ENCODE measurements around the gene ANKRD40.

The ANKRD40 gene

GRCh38 chr17:50735287-50735686 lies 27.6 kb upstream of the ANKRD40 start:
- Histone ChIP-seq H3K27ac (ENCODE audit: low read length) (no peak overlapping the region), H3K9ac (ENCODE audit: low read length) (no peak overlapping the region), H3K4me3 (ENCODE audit: low read length) (no peak overlapping the region), H3K4me1 (ENCODE audit: low read length) (peaks cover 10% of the 10 kb centered on the region; the same call in 1 of the 2 replicates), H3K4me2 (ENCODE audit: low read depth, low read length) (no peak overlapping the region), H3K36me3 (replicated peaks; ENCODE audit: insufficient read depth, low read length) (no peaks in the 10 kb centered on the region; the same call in 1 of the 2 replicates), H4K20me1 (ENCODE audit: insufficient read depth, low read length) (peaks cover 68% of the 10 kb centered on the region), H3K79me2 (ENCODE audit: low read length) (peaks cover 99% of the 10 kb centered on the region), H3K27me3 (replicated peaks; ENCODE audit: insufficient read depth, low read length) (no peaks in the 10 kb centered on the region), H3F3A (ENCODE audit: insufficient read depth, low read length) (no peaks in the 10 kb centered on the region), H2AFZ (ENCODE audit: low read length) (no peak overlapping the region), H3K9me2 (replicated peaks; ENCODE audit: insufficient read depth, low read length) (no peaks in the 10 kb centered on the region), H3K9me3 (replicated peaks; ENCODE audit: insufficient read depth, low read length) (no peaks in the 10 kb centered on the region)
- DNase-seq, result no peak
- TF ChIP-seq EZH2 (optimal IDR thresholded peaks at IDR 0.05; ENCODE audit: low read depth, low read length) (no peak), EZH2phosphoT487 (IDR thresholded peaks at IDR 0.05; ENCODE audit: low read length) (no peak), CTCF (IDR thresholded peaks at IDR 0.05; ENCODE audit: low read length) (no peak)

GRCh38 chr17:50731575-50732460 lies 24.1 kb upstream of the ANKRD40 start:
- Histone ChIP-seq H4K20me1 (ENCODE audit: insufficient read depth, low read length) (peaks cover 87% of the 10 kb centered on the region), H3K4me2 (ENCODE audit: low read depth, low read length) (no peak overlapping the region), H2AFZ (ENCODE audit: low read length) (no peak overlapping the region), H3K4me1 (ENCODE audit: low read length) (peaks cover 5% of the 10 kb centered on the region; the same call in 1 of the 2 replicates), H3K4me3 (ENCODE audit: low read length) (no peak overlapping the region), H3K79me2 (ENCODE audit: low read length) (peaks cover 99% of the 10 kb centered on the region), H3K9ac (ENCODE audit: low read length) (no peak overlapping the region), H3K27ac (ENCODE audit: low read length) (no peak overlapping the region), H3K36me3 (replicated peaks; ENCODE audit: insufficient read depth, low read length) (no peaks in the 10 kb centered on the region), H3K27me3 (replicated peaks; ENCODE audit: insufficient read depth, low read length) (no peaks in the 10 kb centered on the region), H3K9me2 (replicated peaks; ENCODE audit: insufficient read depth, low read length) (no peaks in the 10 kb centered on the region), H3K9me3 (replicated peaks; ENCODE audit: insufficient read depth, low read length) (no peaks in the 10 kb centered on the region), H3F3A (ENCODE audit: insufficient read depth, low read length) (no peaks in the 10 kb centered on the region)
- no peak for DNase-seq
- no peak for TF ChIP-seq EZH2phosphoT487 (IDR thresholded peaks at IDR 0.05; ENCODE audit: low read length)
- no peak for TF ChIP-seq EZH2 (optimal IDR thresholded peaks at IDR 0.05; ENCODE audit: low read depth, low read length)
- no peak for TF ChIP-seq CTCF (IDR thresholded peaks at IDR 0.05; ENCODE audit: low read length)

GRCh38 chr17:50728881-50729765 lies 21.4 kb upstream of the ANKRD40 start:
- no peaks in the 10 kb centered on the region for H3K9me3 ChIP-seq (replicated peaks; ENCODE audit: insufficient read depth, low read length)
- H3F3A ChIP-seq (ENCODE audit: insufficient read depth, low read length), result no peaks in the 10 kb centered on the region
- H2AFZ ChIP-seq (ENCODE audit: low read length), result no peak overlapping the region
- no peak overlapping the region for H3K27ac ChIP-seq (ENCODE audit: low read length)
- H3K4me3 ChIP-seq (ENCODE audit: low read length), result no peak overlapping the region
- H3K4me2 ChIP-seq (ENCODE audit: low read depth, low read length), result no peak overlapping the region
- TF ChIP-seq CTCF (IDR thresholded peaks at IDR 0.05; ENCODE audit: low read length) (no peak), EZH2 (optimal IDR thresholded peaks at IDR 0.05; ENCODE audit: low read depth, low read length) (no peak), EZH2phosphoT487 (IDR thresholded peaks at IDR 0.05; ENCODE audit: low read length) (no peak)
- H3K36me3 ChIP-seq (replicated peaks; ENCODE audit: insufficient read depth, low read length), result no peaks in the 10 kb centered on the region; the same call in 1 of the 2 replicates
- peaks cover 89% of the 10 kb centered on the region for H4K20me1 ChIP-seq (ENCODE audit: insufficient read depth, low read length)
- peaks cover 99% of the 10 kb centered on the region for H3K79me2 ChIP-seq (ENCODE audit: low read length)
- no peaks in the 10 kb centered on the region for H3K4me1 ChIP-seq (ENCODE audit: low read length)
- H3K27me3 ChIP-seq (replicated peaks; ENCODE audit: insufficient read depth, low read length), result no peaks in the 10 kb centered on the region
- H3K9me2 ChIP-seq (replicated peaks; ENCODE audit: insufficient read depth, low read length), result no peaks in the 10 kb centered on the region
- DNase-seq, result no peak
- no peak overlapping the region for H3K9ac ChIP-seq (ENCODE audit: low read length)

All from MM.1S (cell line).